ENCODE data around the gene ZNF107.
"Not testable (repeated sequence)": the region's sequence is repeated elsewhere in the genome, so short reads cannot be mapped to it uniquely, and the experiment has no call there.

Gene ZNF107

DNA sequence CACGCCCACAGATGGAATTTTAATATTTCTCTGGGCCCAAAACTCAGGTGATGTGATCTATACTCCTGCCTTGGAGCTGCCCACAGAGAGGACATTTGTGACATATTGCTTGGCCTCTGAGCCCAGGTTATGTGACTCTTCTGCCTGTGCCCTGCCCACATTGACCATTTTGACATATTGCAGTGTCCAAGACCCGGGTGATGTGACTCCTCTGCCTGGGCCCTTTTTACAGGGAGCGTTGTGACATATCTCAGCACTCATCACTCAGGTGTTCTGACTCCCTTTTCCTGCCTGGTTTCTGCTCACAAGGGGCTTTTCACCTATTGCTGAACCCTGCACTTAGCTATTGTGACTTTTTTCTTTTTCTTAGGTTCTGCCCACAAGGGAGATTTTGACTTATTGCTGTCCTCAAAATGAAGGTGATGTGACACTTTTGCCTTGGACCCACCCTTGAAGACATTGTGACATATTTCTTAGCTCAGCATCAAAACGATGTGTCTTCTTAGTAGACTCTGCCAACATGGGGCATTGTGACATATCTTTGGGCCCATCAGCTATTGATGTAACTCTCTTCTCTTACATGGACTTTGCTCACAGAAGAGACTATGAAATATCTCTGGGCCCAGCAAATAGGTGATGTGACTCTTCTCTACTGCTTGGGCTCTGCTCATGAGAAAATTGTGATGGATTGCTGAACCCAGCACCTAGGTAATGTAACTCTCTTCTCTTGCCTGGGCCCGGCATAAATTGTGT lies 11.0 kb upstream of the ZNF107 start:
- no peaks in the 10 kb centered on the region for H3K9me3 ChIP-seq (ENCODE audit: insufficient read depth, low read length)
- no peak overlapping the region for H2AFZ ChIP-seq (ENCODE audit: low read depth, low read length)
- no peaks in the 10 kb centered on the region for H3K27me3 ChIP-seq (ENCODE audit: low read depth, low read length)
- no peak overlapping the region for H3K4me2 ChIP-seq (ENCODE audit: low read length)
- no peak overlapping the region for H3K4me3 ChIP-seq (ENCODE audit: low read length)
- H3K79me2 ChIP-seq (ENCODE audit: low read length): no peaks in the 10 kb centered on the region
- no peak overlapping the region for H3K27ac ChIP-seq (ENCODE audit: low read length)
- no peaks in the 10 kb centered on the region for H3K36me3 ChIP-seq (replicated peaks; ENCODE audit: low read depth, low read length)
- no peaks in the 10 kb centered on the region for H4K20me1 ChIP-seq (ENCODE audit: insufficient read depth, low read length)
- no peak overlapping the region for H3K9ac ChIP-seq (ENCODE audit: low read length)
- no peaks in the 10 kb centered on the region for H3K4me1 ChIP-seq (ENCODE audit: low read length)
- TF ChIP-seq, protein P1, sequence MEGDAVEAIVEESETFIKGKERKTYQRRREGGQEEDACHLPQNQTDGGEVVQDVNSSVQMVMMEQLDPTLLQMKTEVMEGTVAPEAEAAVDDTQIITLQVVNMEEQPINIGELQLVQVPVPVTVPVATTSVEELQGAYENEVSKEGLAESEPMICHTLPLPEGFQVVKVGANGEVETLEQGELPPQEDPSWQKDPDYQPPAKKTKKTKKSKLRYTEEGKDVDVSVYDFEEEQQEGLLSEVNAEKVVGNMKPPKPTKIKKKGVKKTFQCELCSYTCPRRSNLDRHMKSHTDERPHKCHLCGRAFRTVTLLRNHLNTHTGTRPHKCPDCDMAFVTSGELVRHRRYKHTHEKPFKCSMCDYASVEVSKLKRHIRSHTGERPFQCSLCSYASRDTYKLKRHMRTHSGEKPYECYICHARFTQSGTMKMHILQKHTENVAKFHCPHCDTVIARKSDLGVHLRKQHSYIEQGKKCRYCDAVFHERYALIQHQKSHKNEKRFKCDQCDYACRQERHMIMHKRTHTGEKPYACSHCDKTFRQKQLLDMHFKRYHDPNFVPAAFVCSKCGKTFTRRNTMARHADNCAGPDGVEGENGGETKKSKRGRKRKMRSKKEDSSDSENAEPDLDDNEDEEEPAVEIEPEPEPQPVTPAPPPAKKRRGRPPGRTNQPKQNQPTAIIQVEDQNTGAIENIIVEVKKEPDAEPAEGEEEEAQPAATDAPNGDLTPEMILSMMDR (IDR thresholded peaks at IDR 0.05; ENCODE audit: low read depth, low read length): no peak
- no peak for TF ChIP-seq EZH2phosphoT487 (IDR thresholded peaks at IDR 0.05; ENCODE audit: low read depth)

DNA sequence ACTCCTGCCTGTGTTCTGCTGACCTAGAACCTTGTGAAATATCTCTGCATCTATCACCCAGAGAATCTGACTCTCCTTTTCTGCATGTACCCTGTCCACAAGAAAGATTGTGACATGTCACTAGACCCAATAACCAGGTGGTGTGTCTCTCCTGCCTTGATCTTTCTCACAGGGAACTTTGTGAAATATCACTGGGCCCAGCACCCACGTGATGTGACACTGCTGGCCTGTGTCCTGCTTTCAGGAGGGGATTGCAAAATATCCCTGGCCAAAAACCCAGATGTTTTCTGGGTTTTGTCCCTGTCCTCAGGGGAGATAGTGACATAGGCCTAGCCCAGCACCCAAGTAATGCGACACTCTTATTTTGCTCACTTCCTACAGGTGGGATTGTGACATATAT lies 10.1 kb upstream of the ZNF107 start:
- H3K79me2 ChIP-seq (ENCODE audit: low read length): no peaks in the 10 kb centered on the region
- H3K27me3 ChIP-seq (ENCODE audit: low read depth, low read length): no peaks in the 10 kb centered on the region
- no peak overlapping the region for H3K27ac ChIP-seq (ENCODE audit: low read length)
- no peaks in the 10 kb centered on the region for H3K9me3 ChIP-seq (ENCODE audit: insufficient read depth, low read length)
- no peak overlapping the region for H3K9ac ChIP-seq (ENCODE audit: low read length)
- H2AFZ ChIP-seq (ENCODE audit: low read depth, low read length): no peak overlapping the region
- H3K4me2 ChIP-seq (ENCODE audit: low read length): no peak overlapping the region
- H3K36me3 ChIP-seq (replicated peaks; ENCODE audit: low read depth, low read length): no peaks in the 10 kb centered on the region
- no peak overlapping the region for H3K4me3 ChIP-seq (ENCODE audit: low read length)
- H4K20me1 ChIP-seq (ENCODE audit: insufficient read depth, low read length): no peaks in the 10 kb centered on the region
- TF ChIP-seq, protein P1 (IDR thresholded peaks at IDR 0.05; ENCODE audit: low read depth, low read length): no peak
- no peak for TF ChIP-seq EZH2phosphoT487 (IDR thresholded peaks at IDR 0.05; ENCODE audit: low read depth)
- no peaks in the 10 kb centered on the region for H3K4me1 ChIP-seq (ENCODE audit: low read length)

DNA sequence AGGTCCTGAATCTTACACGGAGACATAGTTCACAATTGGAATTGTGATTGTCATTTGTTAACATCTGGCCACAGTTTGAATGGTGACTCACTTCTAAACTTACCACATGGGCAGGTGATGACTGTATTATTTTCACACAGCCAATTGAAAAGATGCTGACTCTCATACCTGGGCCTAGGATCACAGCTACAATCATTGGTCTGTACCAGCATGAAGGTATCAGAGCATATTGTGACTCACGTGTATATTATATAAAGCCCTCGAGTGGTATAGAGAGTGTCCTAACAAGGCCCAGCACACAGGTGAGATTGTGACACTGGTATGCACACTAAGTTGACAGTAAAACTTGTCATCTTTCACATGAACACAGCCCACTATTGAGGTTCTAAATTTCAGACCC lies 9.4 kb upstream of the ZNF107 start:
- Histone ChIP-seq H2AFZ (ENCODE audit: low read depth, low read length) (no peak overlapping the region), H3K4me3 (ENCODE audit: low read length) (no peak overlapping the region), H4K20me1 (ENCODE audit: insufficient read depth, low read length) (no peaks in the 10 kb centered on the region), H3K36me3 (replicated peaks; ENCODE audit: low read depth, low read length) (no peaks in the 10 kb centered on the region), H3K27ac (ENCODE audit: low read length) (no peak overlapping the region), H3K27me3 (ENCODE audit: low read depth, low read length) (no peaks in the 10 kb centered on the region), H3K9ac (ENCODE audit: low read length) (no peak overlapping the region), H3K9me3 (ENCODE audit: insufficient read depth, low read length) (no peaks in the 10 kb centered on the region), H3K4me2 (ENCODE audit: low read length) (no peak overlapping the region), H3K79me2 (ENCODE audit: low read length) (no peaks in the 10 kb centered on the region), H3K4me1 (ENCODE audit: low read length) (no peaks in the 10 kb centered on the region)
- TF ChIP-seq, protein P1 (IDR thresholded peaks at IDR 0.05; ENCODE audit: low read depth, low read length): no peak
- TF ChIP-seq EZH2phosphoT487 (IDR thresholded peaks at IDR 0.05; ENCODE audit: low read depth): no peak

DNA sequence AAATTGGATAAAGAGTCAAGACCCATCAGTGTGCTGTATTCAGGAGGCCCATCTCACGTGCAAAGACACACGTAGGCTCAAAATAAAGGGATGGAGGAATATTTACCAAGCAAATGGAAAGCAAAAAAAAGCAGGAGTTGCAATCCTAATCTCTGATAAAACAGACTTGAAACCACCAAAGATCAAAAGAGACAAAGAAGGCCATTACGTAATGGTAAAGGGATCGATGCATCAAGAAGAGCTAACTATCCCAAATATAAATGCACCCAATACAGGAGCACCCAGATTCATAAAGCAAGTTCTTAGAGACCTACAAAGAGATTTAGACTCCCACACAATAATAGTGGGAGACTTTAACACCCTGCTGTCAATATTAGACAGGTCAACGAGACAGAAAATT lies 3.8 kb upstream of the ZNF107 start:
- H3K4me2 ChIP-seq (ENCODE audit: low read length); H3K27ac ChIP-seq (ENCODE audit: low read length); H3K4me1 ChIP-seq (ENCODE audit: low read length); H3K4me3 ChIP-seq (ENCODE audit: low read length); H3K36me3 ChIP-seq (replicated peaks; ENCODE audit: low read depth, low read length); H2AFZ ChIP-seq (ENCODE audit: low read depth, low read length); H3K27me3 ChIP-seq (ENCODE audit: low read depth, low read length); H3K9me3 ChIP-seq (ENCODE audit: insufficient read depth, low read length); H4K20me1 ChIP-seq (ENCODE audit: insufficient read depth, low read length); H3K9ac ChIP-seq (ENCODE audit: low read length): not testable (repeated sequence)
- peaks cover 19% of the 10 kb centered on the region for H3K79me2 ChIP-seq (ENCODE audit: low read length)

Data from OCI-LY3 (cell line).